MM.1S (cell line): ENCODE results near the gene STX1B.

Experiments used
- DNase-seq: peaks from one replicate; pipeline ENCODE4 v3.0.0-alpha.2; 2015
- H2AFZ ChIP-seq: fragments of 300-600 bp; sonication (generic); 2 replicates; pipeline ENCODE4 v1.6.0; 2016; ENCODE audit warnings: antibody characterized with exemption, low read length
- H3F3A ChIP-seq: fragments of 300-600 bp; sonication (generic); 2 replicates; pipeline ENCODE4 v1.6.1; 2016; ENCODE audit warnings: mild to moderate bottlenecking, antibody characterized with exemption, low read length, moderate library complexity, mixed read lengths; ENCODE audit not compliant: insufficient read depth
- H3K27ac ChIP-seq: fragments of 300-600 bp; sonication (generic); 2 replicates; pipeline ENCODE4 v1.5.1; 2016; ENCODE audit warnings: mild to moderate bottlenecking, low read length
- H3K27me3 ChIP-seq: fragments of 300-600 bp; sonication (generic); replicated peaks from 2 replicates; pipeline ENCODE4 v1.6.0; 2016; ENCODE audit warnings: low read length; ENCODE audit not compliant: insufficient read depth
- H3K36me3 ChIP-seq: fragments of 300-600 bp; sonication (generic); replicated peaks from 2 replicates; pipeline ENCODE4 v1.6.1; 2016; ENCODE audit warnings: mild to moderate bottlenecking, low read length, mixed read lengths; ENCODE audit not compliant: insufficient read depth
- H3K4me1 ChIP-seq: fragments of 300-600 bp; sonication (generic); 2 replicates; pipeline ENCODE4 v1.6.1; 2016; ENCODE audit warnings: low read length, mixed read lengths
- H3K4me2 ChIP-seq: fragments of 300-600 bp; sonication (generic); 2 replicates; pipeline ENCODE4 v1.6.0; 2016; ENCODE audit warnings: low read depth, low read length
- H3K4me3 ChIP-seq: fragments of 300-600 bp; sonication (generic); 2 replicates; pipeline ENCODE4 v1.5.1; 2016; ENCODE audit warnings: low read length, mixed read lengths
- H3K79me2 ChIP-seq: fragments of 300-600 bp; sonication (generic); 2 replicates; pipeline ENCODE4 v1.6.1; 2016; ENCODE audit warnings: mixed run types, low read length, mixed read lengths
- H3K9ac ChIP-seq: fragments of 300-600 bp; sonication (generic); 2 replicates; pipeline ENCODE4 v1.6.1; 2016; ENCODE audit warnings: low read length, mixed read lengths
- H3K9me2 ChIP-seq: fragments of 300-600 bp; sonication (generic); replicated peaks from 2 replicates; pipeline ENCODE4 v1.6.1; 2016; ENCODE audit warnings: mild to moderate bottlenecking, low read length, mixed read lengths; ENCODE audit not compliant: insufficient read depth
- H3K9me3 ChIP-seq: fragments of 300-600 bp; sonication (generic); replicated peaks from 2 replicates; pipeline ENCODE4 v1.6.1; 2016; ENCODE audit warnings: mild to moderate bottlenecking, low read length, mixed read lengths; ENCODE audit not compliant: insufficient read depth
- H4K20me1 ChIP-seq: fragments of 300-600 bp; sonication (generic); 2 replicates; pipeline ENCODE4 v1.6.1; 2016; ENCODE audit warnings: mild to moderate bottlenecking, low read length, moderate library complexity, mixed read lengths; ENCODE audit not compliant: insufficient read depth
- CTCF ChIP-seq: fragments of 300-600 bp; sonication (generic); IDR thresholded peaks from 2 replicates; pipeline ENCODE4 v1.5.1; 2016; ENCODE audit warnings: antibody characterized with exemption, low read length, mixed read lengths
- EZH2 ChIP-seq: fragments of 300-600 bp; sonication (generic); optimal IDR thresholded peaks from 2 replicates; pipeline ENCODE3; 2017; ENCODE audit warnings: low read depth, mild to moderate bottlenecking, antibody characterized with exemption, low read length, mixed read lengths
- EZH2phosphoT487 ChIP-seq: fragments of 300-600 bp; sonication (generic); IDR thresholded peaks from 2 replicates; pipeline ENCODE4 v1.6.1; 2018; ENCODE audit warnings: antibody characterized with exemption, low read length

STX1B gene

DNA sequence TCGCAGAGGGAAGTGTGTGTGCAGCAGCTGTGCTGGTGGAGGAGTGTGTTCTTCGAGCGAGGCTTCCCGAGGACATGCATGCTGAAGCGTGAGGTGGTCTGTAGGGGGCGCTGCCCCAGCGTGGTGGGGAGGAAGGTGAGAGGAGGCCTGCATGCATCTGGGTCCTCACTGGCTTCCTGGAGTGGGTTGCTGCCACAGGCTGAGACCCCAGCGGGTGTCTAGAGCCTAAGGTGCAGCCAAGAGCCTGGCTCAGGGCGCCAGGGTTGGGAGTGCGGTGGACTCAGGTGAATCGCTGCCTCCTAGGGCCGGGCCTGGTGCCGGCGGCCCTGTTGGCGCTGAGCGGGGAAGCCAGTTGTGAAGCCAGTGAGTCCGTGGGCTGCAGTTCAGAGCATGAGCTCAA lies 32.9 kb downstream of the STX1B start:
- no peak overlapping the region for H3K27ac ChIP-seq
- no peaks in the 10 kb centered on the region for H3K27me3 ChIP-seq
- H3K79me2 ChIP-seq, result no peaks in the 10 kb centered on the region
- H3K36me3 ChIP-seq, result no peaks in the 10 kb centered on the region
- no peaks in the 10 kb centered on the region for H3K4me1 ChIP-seq
- no peak overlapping the region for H3K4me3 ChIP-seq
- H3K4me2 ChIP-seq, result no peak overlapping the region
- no peak for DNase-seq
- H4K20me1 ChIP-seq, result no peaks in the 10 kb centered on the region
- H3F3A ChIP-seq, result no peaks in the 10 kb centered on the region
- H3K9ac ChIP-seq, result no peak overlapping the region
- no peaks in the 10 kb centered on the region for H3K9me2 ChIP-seq
- H2AFZ ChIP-seq, result no peak overlapping the region
- peak; percentile 26 for TF ChIP-seq CTCF
- no peak for TF ChIP-seq EZH2phosphoT487
- H3K9me3 ChIP-seq, result no peaks in the 10 kb centered on the region

- Histone ChIP-seq H4K20me1 (no peaks in the 10 kb centered on the region), H3K9me3 (no peaks in the 10 kb centered on the region), H3K36me3 (no peaks in the 10 kb centered on the region), H3K79me2 (no peaks in the 10 kb centered on the region), H3K9me2 (no peaks in the 10 kb centered on the region), H3K9ac (no peak overlapping the region), H3K27me3 (no peaks in the 10 kb centered on the region), H3K4me1 (no peaks in the 10 kb centered on the region), H3K27ac (no peak overlapping the region), H2AFZ (no peak overlapping the region), H3F3A (no peaks in the 10 kb centered on the region), H3K4me3 (no peak overlapping the region), H3K4me2 (no peak overlapping the region)
- TF ChIP-seq CTCF, result no peak
- TF ChIP-seq EZH2phosphoT487, result no peak
- TF ChIP-seq EZH2, result no peak
- DNase-seq, result no peak
Measured at GRCh38 chr16:30976486-30976885, 34.0 kb downstream of the STX1B start.

GRCh38 chr16:30974348-30974747 lies 36.1 kb downstream of the STX1B start:
- Histone ChIP-seq H4K20me1 (no peaks in the 10 kb centered on the region), H3K79me2 (no peaks in the 10 kb centered on the region), H3F3A (no peaks in the 10 kb centered on the region), H3K4me3 (no peak overlapping the region), H3K9ac (no peak overlapping the region), H3K4me2 (no peak overlapping the region), H3K27ac (no peak overlapping the region), H3K27me3 (no peaks in the 10 kb centered on the region), H3K9me3 (no peaks in the 10 kb centered on the region), H3K36me3 (no peaks in the 10 kb centered on the region), H3K4me1 (no peaks in the 10 kb centered on the region), H3K9me2 (no peaks in the 10 kb centered on the region), H2AFZ (no peak overlapping the region)
- no peak for TF ChIP-seq CTCF
- TF ChIP-seq EZH2, result no peak
- TF ChIP-seq EZH2phosphoT487, result no peak
- DNase-seq, result no peak

- Histone ChIP-seq H3K4me1 (no peaks in the 10 kb centered on the region), H3K36me3 (no peaks in the 10 kb centered on the region), H4K20me1 (no peaks in the 10 kb centered on the region), H3K4me2 (no peak overlapping the region), H3K9ac (no peak overlapping the region), H3K27me3 (no peaks in the 10 kb centered on the region), H3K27ac (no peak overlapping the region), H3K4me3 (no peak overlapping the region), H3K9me2 (no peaks in the 10 kb centered on the region), H2AFZ (no peak overlapping the region), H3K79me2 (no peaks in the 10 kb centered on the region), H3F3A (no peaks in the 10 kb centered on the region), H3K9me3 (no peaks in the 10 kb centered on the region)
- DNase-seq, result no peak
- TF ChIP-seq EZH2phosphoT487 (no peak), CTCF (no peak), EZH2 (no peak)
Measured at GRCh38 chr16:30972872-30973271, 37.6 kb downstream of the STX1B start.
